GM19455 (cell line): ENCODE measurements around the gene GNA14.
A peak's percentile ranks its signal among the peaks of the same experiment; 100 is the strongest.
"Not testable (repeated sequence)": the region's sequence is repeated elsewhere in the genome, so short reads cannot be mapped to it uniquely, and the experiment has no call there.

Source experiments
- ATAC-seq: cut with Tn5 transposase; IDR thresholded peaks from one replicate; pipeline ENCODE4 v1.9.1; 2021; ENCODE audit not compliant: unreplicated experiment

GNA14 gene

DNA sequence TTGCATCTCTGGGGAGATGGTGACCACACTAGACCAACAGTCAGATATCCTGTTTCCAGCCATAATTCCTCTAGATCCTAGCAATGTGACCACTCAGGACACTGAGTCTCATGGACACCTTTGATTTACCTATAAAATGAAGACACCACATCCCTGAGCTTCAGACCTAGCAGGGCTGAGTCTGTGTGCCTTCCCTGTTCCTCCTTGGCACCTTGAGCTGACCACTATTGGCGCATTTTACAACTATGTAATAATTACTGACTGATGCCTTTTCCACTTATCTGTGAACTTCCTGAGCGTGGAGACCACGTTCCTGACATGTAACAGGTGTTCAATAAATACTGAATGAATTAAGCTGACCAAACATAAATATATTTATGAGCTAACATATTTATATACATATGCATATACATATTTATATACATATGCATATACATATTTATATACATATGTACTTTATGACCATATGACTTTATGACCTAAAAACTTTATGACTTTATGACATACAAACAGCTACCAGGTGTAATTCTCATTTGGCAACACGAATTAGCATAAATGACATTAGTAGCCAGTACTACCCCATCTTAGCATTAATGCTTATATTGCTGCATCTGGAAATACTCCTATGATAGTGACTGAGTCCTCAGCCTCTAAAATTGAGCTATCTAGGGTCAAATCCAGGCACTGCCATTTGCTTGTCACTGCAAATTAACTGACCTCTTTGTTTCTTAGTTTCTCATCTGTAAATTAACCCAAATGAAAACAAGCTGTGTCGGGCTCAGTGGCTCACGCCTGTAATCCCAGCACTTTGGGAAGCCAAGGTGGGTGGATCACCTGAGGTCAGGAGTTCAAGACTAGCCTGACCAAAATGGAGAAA lies 150.6 kb downstream of the GNA14 start:
- no peak for ATAC-seq

DNA sequence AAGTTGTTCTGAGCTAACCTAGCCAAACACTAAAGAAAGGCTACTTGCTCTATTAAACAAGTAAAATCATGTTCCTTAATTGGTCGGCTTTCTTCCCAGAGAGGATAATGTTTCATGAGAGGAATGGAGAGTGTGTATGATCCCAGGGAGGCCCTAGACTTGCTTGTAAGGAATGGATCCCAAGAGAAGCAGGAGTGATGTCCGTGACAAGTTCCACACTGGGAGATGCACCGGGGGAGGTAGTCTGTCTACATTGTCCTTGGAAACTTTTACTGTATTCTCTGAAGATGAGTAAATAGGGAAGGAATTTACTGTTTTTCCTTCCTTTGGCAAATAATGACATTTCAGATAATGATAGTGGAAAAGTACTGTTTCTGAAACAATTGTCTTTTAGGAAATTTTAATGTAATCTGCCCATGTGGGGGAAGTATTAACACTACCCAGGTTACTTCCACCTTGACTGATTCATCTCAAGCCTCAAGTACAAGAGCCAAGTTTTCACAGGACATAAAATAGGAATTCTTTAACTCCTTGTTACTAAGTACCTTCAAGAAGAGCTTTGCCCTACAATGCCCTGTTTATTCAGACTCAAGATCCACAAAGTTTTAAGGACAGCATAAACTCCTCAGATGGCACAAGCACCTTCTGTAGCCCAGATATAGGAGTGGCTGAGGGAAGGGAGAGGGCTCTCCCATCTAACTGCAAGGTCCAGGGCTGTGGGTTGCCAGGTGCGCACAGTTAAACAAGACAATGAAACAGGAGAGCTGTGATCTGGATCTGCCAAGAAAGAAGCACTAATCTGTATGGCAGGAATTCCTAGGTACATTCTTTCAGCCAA lies 152.1 kb downstream of the GNA14 start:
- ATAC-seq: no peak

DNA sequence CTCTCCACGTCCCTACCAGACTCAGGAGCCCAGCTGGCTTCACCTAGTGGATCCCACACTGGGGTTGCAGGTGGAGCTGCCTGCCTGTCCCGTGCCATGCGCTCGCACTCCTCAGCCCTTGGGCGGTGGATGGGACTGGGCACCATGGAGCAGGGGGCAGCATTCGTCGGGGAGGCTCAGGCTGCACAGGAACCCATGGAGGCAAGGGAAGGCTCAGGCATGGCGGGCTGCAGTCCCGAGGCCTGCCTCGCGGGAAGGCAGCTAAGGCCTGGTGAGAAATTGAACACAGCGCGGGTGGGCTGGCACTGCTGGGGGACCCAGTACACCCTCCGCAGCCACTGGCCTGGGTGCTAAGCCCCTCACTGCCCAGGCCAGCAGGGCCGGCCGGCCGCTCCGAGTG lies 157.8 kb downstream of the GNA14 start:
- not testable (repeated sequence) for ATAC-seq

DNA sequence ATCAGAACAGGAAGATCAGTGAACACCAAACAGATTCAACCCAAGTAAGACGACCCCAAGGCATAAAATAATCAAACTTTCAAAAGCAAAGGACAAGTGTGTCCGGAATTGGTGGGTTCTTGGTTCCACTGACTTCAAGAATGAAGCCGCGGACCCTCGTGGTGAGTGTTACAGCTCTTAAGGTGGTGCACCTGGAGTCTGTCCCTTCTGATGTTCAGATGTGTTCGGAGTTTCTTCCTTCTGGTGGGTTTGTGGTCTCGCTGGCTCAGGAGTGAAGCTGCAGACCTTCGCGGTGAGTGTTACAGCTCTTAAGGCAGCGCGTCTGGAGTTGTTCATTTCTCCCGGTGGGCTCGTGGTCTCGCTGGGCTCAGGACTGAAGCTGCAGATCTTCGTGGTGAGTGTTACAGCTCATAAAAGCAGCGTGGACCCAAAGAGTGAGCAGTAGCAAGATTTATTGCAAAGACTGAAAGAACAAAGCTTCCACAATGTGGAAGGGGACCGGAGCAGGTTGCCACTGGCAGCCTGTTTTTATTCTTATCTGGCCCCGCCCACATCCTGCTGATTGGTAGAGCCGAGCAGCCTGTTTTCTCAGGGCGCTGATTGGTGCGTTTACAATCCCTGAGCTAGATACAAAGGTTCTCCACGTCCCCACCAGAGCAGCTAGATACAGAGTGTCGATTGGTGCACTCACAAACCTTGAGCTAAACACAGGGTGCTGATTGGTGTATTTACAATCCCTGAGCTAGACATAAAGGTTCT lies 158.5 kb downstream of the GNA14 start:
- ATAC-seq: not testable (repeated sequence)

DNA sequence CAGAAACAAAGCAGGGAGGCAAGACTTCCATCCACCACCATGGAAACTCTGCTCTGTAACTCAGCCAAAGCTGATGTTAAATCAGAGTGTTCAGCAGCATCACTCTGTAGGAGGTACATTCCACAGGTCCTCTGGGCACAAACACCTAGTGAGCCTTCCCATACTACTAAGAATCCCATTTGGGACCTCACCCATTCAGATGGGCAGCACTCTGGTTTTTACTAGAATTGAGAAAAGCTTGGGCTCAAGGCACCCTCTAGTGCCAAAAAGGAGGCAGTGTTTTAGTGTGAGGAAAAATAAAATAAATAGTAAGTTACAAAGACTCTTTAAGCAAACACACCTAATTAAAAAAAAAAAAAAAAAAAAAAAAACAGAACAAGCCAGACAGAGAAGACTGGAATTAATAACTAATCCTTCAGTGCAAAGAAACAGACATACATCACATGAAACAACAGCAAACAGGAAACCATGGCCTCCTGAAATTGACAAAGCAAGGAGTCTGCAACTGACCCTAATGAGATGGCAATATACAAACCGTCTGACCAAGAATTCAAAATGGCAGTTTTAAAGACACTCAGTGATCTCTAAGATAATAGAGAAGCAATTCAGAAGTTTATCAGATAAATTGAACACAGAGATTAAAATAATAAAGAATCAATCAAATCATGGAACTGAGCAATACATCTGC lies 159.5 kb downstream of the GNA14 start:
- ATAC-seq: no peak

DNA sequence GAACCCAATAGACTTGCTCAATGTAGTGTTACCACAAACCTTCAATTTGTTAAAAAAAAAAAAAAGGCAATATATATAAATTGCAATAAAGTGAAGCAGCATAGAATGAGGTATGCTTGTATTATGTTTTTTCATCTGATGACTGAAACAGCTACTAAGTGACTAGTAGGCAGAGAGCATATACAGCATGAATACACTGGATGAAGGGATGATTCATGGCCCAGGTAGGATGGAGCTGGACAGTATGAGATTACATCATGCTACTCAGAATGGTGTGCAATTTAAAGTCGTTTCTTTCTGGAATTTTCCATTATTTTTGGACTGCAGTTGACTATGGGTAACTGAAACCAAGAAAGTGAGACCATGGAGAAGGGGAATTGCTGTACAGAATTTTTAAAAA lies 161.2 kb downstream of the GNA14 start:
- ATAC-seq: no peak

DNA sequence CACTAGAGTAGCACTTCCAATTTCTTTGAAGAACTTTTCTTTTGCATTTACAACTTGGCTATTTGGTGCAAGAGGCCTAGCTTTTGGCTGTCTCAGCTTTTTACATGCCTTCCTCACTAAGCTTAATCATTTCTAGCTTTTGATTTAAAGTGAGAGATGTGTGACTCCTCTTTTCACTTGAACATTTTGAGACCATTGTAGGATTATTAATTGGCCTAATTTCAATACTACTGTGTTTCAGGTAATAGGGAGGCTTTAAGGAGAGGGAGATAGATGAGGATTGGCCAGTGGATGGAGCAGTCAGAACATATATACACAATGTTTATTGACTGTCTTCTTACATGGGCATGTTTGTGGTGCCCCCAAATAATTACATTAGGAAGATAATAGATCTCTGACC lies 161.7 kb downstream of the GNA14 start:
- no peak for ATAC-seq

DNA sequence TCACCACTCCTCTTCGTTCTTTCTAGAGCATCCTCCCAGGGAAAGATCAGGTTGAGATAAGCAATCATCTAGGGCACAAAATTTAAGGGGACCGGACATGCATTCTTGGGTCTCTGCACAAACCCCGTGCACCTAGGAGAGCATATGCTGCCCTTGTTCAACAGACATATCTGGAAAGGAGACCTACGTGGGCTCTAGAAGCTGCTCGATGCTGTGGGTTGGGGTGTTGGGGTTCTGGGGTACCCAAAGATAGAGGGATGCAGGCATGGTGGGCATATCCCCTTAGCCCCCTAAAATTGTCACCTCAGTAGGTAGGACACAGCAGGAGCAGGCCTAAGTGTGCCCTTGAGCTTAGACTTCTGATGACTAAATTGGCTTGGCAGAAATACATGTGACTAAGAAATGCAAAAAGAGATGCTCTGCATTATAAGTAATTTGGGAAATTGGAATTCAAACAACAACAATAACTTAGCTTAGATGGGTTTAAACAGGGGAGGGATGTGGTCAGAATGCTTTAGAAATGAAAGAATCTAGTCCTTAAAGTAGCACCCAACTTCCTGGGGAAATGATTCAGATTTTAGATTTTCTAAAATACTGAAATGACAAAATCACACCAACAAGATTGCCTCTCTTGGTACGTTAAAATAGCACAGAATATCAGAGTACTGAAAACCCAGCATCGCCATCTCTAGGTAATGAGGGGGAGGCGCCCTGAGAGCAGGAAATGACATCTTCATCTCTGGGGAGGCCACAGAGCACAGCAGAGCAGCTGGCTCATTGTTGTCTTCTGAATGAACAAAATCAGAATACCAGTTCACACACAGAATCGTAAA lies 172.3 kb downstream of the GNA14 start:
- peak; percentile 99 for ATAC-seq

DNA sequence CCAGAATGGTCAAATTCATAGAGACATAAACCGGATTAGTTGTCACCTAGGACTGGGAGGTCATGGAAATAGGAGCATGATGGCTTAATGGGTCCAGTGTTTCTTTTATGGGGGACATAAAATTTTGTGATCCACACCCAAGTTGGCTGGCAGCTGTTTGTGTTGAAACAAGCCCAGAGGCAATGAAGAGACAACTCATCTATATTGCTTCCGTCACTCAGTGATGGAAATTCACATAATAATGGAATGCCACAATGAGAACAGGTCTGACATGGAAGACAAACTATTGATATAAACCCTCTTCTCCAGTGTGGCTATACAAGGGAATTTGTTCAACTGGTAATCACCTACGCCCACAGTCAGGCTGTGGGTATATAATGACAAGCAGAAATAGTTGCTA lies 173.2 kb downstream of the GNA14 start:
- no peak for ATAC-seq

DNA sequence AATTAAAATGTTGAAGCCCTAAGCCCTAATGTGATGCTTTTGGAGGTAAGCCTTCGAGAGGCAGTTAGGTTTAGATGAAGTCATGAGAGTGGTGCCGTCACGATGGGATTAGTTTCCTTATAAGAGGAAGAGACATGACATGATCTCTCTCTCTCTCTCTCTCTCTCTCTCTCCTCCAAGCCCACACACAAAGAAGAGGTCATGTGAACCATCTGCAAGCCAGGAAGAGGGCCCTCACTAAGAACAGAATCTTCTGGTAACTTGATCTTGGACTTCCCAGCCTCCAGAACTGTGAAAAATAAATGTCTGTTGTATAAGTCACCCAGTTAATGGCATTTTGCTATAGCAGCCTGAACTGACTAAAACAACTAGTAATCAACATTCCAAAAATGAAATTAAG lies 175.5 kb downstream of the GNA14 start:
- ATAC-seq: no peak

DNA sequence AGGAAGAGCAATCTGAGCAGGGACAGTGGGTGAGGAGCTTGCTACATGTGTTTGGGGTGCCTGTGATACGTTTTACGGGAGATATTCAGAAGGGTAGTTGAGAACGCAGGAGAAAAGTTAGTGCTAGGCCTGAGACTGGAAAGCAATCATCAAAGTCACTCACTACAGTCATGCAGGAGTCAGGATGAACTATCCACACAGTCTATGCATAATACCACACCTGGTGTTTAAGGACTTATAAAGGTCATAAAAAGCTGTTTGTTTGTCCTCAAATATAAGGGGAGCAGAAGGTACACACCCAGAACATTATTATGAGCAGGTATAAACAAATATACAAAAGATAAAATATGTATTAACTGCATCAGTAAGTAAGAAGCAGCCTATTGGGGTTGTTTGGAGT lies 176.6 kb downstream of the GNA14 start:
- ATAC-seq: no peak

DNA sequence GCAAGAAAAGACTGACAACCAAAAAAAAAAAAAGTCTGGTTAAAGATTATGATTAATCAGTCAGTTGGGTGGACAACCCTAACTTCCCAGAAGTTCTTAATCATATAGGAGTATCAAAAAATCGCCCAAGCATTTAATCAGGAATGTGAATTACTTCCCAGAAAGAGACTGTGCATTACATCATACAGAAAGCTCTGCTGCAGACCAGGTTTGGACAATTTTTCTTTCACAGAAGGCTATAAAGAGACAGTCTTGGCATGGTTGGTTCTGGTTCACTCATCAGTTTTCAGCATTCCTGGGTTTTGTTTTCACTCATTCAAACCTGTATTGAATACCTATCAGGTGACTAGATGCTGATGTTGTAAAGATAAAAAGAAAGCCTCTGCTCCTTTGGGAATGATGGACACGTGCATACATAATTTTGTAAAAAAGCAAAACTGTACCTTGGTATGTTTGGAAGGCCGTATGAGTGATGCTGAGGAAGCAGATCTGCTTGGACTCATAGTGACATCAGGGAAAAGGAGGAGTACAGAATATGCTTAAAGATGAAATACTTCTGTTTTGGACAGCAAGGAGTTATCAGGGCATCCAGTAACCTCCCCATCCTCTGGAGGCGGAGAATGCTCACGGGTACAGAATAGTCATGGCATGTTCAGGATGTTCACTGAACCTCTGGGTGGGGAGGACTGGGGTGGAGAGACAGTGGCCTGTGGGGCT lies 178.4 kb downstream of the GNA14 start:
- ATAC-seq: no peak

DNA sequence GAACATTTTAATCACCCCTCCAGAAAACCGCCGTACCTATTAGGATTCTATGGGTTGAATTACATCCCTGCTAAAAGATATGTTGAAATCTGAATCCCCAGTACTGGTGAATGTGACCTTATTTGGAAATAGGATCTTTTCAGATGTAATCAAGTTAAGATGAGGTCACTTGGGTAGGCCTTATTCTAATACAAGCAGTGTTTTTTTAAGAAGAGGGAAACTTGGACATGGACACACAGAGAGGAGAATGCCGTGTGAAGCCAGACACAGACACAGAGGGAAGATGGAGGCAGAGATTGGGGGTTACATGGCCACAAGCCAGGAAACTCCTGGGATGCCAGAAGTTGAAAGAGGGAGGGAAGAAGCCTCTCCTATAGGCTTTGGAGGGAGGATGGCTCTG lies 183.5 kb downstream of the GNA14 start:
- no peak for ATAC-seq

DNA sequence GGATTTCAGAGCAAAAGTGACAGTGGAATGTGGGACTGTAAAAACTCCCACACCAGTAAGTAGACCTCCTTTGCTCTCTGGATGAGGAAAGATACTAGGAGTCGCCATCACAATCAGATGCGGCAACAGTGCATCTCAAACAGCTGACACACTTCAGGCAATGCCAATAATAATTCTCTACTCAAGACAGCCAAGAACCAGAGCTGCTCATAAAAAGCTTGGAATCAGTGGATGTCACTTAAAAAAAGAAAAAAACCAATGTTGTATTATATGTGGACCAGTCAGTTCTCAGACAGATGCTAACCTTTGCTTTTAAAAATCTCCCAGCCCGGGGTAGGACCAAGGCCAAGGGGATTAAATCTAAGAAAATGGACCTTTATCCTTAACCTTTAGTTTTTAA lies 185.0 kb downstream of the GNA14 start:
- no peak for ATAC-seq

DNA sequence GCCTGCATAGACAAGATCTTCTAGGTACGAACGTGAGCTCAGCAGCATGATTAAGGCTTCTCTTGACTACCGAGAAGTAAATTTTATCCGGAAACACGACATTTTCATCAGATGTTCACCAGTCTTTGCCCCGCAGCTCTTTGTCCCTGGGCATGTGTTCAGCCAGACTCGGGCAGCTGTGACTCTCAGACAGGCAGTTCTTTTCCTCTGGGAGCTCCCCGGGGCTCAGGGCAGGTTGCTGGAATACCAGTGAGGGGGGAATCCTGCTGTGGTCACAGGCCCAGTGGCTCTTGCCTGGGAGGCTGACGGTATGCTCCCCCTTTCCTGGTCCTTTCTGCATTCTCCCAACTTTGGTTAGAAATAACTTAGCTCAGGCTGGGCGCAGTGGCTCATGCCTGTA lies 186.1 kb downstream of the GNA14 start:
- ATAC-seq: no peak

DNA sequence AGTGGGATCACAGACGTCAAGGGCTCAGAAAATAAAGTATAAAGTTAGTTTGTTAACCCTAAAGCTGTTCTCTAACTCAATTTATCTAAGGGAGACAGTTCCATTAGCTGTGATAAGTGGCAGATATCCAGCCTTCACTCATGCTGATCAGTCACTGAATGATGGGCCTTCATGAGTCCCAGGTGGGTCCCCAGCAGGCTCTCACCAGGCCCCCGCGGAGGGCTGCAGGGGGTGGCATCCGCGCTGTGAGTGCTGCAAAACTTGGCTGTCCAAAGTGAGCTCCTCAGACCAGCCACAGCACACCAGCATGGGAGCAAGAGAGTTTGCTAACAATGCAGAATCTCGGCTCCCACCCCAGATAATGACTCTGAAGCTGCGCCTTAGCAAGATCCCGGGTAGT lies 187.2 kb downstream of the GNA14 start:
- ATAC-seq: no peak

DNA sequence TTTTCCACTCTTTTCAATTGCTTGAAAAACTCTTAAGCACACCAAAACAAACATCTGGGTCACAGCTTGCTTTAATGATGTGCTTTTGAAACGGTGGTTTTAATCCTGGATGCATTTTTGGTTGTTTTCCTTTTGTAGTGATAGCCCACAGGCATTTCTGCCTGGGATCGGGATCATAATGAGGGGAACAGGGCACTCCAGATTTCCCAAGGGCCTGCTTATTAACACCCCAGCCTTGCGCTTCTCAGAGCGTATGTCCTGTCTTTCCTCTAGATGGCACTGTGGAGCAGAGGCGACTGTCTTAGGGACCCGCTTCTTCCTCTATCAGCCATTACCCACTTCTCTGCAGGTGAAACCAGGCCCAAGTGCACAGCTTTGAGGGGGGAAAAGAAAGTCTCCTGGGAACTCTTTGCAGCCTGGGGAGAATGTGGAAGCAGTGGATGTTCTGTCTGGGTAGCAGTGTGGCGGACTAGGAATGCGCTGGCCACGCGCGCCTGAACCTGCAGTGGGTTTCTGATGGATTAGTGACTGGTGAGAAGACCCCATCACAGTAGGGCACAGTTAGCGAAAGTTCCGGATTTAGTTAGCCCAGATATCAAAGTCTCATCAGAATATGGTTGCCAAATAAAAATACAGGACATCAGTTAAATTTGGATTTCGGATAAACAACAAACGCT lies 190.1 kb downstream of the GNA14 start:
- peak; percentile 87 for ATAC-seq

DNA sequence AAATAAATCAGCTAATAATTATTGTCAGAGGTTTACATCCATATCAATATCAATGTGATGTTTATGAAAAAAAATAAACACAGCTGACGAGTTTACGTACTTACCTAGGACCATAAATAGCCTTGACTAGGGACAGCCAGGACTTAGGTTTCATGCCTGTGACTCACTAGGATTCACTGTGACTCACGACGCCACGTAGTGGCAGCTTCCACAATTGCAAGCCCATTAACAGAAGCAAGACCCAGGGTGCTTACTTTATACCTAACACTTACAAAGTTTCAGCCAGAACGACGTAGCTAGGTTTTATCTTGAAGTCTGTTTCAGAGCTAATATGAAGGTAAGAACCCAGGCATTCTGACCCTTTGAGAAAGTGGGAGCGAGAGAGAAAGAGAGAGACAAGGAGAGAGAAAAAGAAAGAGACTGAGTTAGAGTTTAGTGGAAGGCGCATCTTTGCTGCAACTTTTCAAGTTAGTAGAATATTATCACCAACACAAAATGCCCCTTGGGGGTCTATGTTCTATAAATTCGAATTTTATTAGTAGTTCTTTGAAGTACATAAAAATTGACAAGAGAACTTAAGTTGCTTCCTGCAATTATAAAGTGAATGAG lies 191.2 kb downstream of the GNA14 start:
- peak; percentile 76 for ATAC-seq
